Measurements from ENCODE around the gene UGT2B15.

DNA sequence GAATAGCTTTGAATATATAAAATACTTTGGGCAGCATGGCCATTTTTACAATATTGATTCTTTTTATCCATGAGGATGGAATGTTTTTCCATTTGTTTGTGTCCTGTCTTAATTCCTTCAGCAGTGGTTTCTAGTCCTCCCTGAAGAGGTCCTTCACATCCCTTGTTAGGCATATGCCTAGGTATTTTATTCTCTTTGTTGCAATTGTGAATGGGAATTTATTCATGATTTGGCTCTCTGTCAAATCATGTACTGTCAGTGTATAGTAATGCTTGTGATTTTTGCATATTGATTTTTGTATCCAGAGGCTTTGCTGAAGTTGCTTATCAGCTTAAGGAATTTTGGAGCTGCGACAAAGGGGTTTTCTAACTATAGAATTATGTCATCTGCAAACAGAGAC, 18.5 kb downstream of the UGT2B15 start:
- TF ChIP-seq, protein P1, sequence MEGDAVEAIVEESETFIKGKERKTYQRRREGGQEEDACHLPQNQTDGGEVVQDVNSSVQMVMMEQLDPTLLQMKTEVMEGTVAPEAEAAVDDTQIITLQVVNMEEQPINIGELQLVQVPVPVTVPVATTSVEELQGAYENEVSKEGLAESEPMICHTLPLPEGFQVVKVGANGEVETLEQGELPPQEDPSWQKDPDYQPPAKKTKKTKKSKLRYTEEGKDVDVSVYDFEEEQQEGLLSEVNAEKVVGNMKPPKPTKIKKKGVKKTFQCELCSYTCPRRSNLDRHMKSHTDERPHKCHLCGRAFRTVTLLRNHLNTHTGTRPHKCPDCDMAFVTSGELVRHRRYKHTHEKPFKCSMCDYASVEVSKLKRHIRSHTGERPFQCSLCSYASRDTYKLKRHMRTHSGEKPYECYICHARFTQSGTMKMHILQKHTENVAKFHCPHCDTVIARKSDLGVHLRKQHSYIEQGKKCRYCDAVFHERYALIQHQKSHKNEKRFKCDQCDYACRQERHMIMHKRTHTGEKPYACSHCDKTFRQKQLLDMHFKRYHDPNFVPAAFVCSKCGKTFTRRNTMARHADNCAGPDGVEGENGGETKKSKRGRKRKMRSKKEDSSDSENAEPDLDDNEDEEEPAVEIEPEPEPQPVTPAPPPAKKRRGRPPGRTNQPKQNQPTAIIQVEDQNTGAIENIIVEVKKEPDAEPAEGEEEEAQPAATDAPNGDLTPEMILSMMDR (IDR thresholded peaks at IDR 0.05; ENCODE audit: low read depth, low read length, poor library complexity, severe bottlenecking) = no peak
- TF ChIP-seq EZH2phosphoT487 (IDR thresholded peaks at IDR 0.05; ENCODE audit: borderline replicate concordance, low read length) = no peak

All from DOHH2 (cell line).